H1 (cell line): ENCODE data around the gene RILPL1. TPM values are rescaled to one million over a fixed set of nuclear protein-coding genes. Genes with fewer than 3 reads are reported as not detected.

Experiments used
- CTCF ChIA-PET: fragments of 300-600 bp; sonication (Branson Sonifier 250); formaldehyde crosslinking; loops from one replicate; lab custom pipeline; 2021; ENCODE audit not compliant: partially characterized antibody; lab: Charles Lee
- POLR2A ChIA-PET: fragments of 300-600 bp; sonication (Branson Sonifier 250); formaldehyde crosslinking; loops from one replicate; lab custom pipeline; 2021; ENCODE audit warnings: inconsistent platforms; ENCODE audit not compliant: partially characterized antibody; lab: Charles Lee
- DNase-seq, 2 experiments: peaks; one replicate each; pipeline versions ENCODE4 v3.0.0 to v3.0.0-alpha.2; 2010 to 2022; ENCODE audit warnings: low spot score in 2 of 2, low read depth in 1 of 2, mixed read lengths in 1 of 2
- FAIRE-seq: peaks from 2 replicates; lab custom pipeline; 2011; peaks lifted over from hg19 to GRCh38; lab: Jason Lieb, UNC
- H2AFZ ChIP-seq: 2 replicates; pipeline ENCODE4 v1.8.1; 2012; ENCODE audit warnings: low read length, inconsistent platforms
- H2AK5ac ChIP-seq: 2 replicates; pipeline ENCODE4 v1.6.1; 2013; ENCODE audit warnings: low read depth, low read length
- H2BK120ac ChIP-seq: replicated peaks from 2 replicates; pipeline ENCODE3; 2013; ENCODE audit warnings: low read depth, low read length, inconsistent platforms
- H2BK12ac ChIP-seq: 2 replicates; pipeline ENCODE4 v1.6.1; 2013; ENCODE audit warnings: low read depth, low read length
- H2BK15ac ChIP-seq: 2 replicates; pipeline ENCODE4 v1.6.1; 2013; ENCODE audit warnings: low read length
- H2BK20ac ChIP-seq: 2 replicates; pipeline ENCODE4 v1.6.1; 2013; ENCODE audit warnings: low read length
- H2BK5ac ChIP-seq: 2 replicates; pipeline ENCODE4 v1.6.1; 2013; ENCODE audit warnings: low read depth, low read length
- H3K14ac ChIP-seq: 2 replicates; pipeline ENCODE4 v1.6.1; 2013; ENCODE audit warnings: inconsistent platforms; ENCODE audit not compliant: insufficient read length
- H3K18ac ChIP-seq: 2 replicates; pipeline ENCODE4 v1.6.1; 2013; ENCODE audit warnings: low read length; ENCODE audit errors: extremely low read depth
- H3K23ac ChIP-seq: 2 replicates; pipeline ENCODE4 v1.6.1; 2013; ENCODE audit warnings: inconsistent platforms; ENCODE audit not compliant: insufficient read length
- H3K23me2 ChIP-seq: 2 replicates; pipeline ENCODE4 v1.6.1; 2013; ENCODE audit warnings: low read depth, low read length
- H3K27ac ChIP-seq: 2 replicates; pipeline ENCODE4 v1.6.1; 2011; ENCODE audit warnings: low read depth, low read length, inconsistent platforms
- H3K27me3 ChIP-seq, 4 experiments: replicated peaks in 1 of 4; 1 replicate in 1 of 4; 2 replicates in 3 of 4; pipeline versions ENCODE4 v1.6.1 to v1.8.1; 2011 to 2013; ENCODE audit warnings: low read length in 3 of 4, mild to moderate bottlenecking in 3 of 4, inconsistent platforms in 2 of 4, mixed read lengths in 2 of 4, moderate library complexity in 1 of 4; ENCODE audit not compliant: control insufficient read depth in 3 of 4, insufficient read depth in 3 of 4; ENCODE audit errors: extremely low read depth in 1 of 4
- H3K36me3 ChIP-seq, 4 experiments: 2 replicates each; pipeline versions ENCODE4 v1.6.1 to v1.8.1; 2011 to 2013; ENCODE audit warnings: mild to moderate bottlenecking in 4 of 4, low read length in 3 of 4, moderate library complexity in 2 of 4, control low read depth in 1 of 4, inconsistent platforms in 1 of 4; ENCODE audit not compliant: insufficient read depth in 4 of 4, control insufficient read depth in 2 of 4
- H3K4ac ChIP-seq: replicated peaks from 2 replicates; pipeline ENCODE3; 2013; ENCODE audit warnings: low read length, low read depth, mixed read lengths, inconsistent platforms; ENCODE audit not compliant: insufficient read length
- H3K4me1 ChIP-seq, 4 experiments: replicated peaks in 1 of 4; 1 replicate in 1 of 4; 2 replicates in 3 of 4; pipeline versions ENCODE4 v1.6.1 to v1.8.1; 2011 to 2013; ENCODE audit warnings: low read length in 3 of 4, inconsistent platforms in 2 of 4, mixed read lengths in 1 of 4; ENCODE audit not compliant: insufficient read depth in 4 of 4, control insufficient read depth in 3 of 4
- H3K4me2 ChIP-seq, 2 experiments: 2 replicates each; pipeline versions ENCODE4 v1.6.1 to v1.8.1; 2011 to 2013; ENCODE audit warnings: low read depth in 2 of 2, low read length in 2 of 2, control low read depth in 1 of 2, inconsistent platforms in 1 of 2, mild to moderate bottlenecking in 1 of 2; ENCODE audit not compliant: insufficient read depth in 1 of 2
- H3K4me3 ChIP-seq, 4 experiments: fragments of 200-600, 300-600 bp in 1 of 4; sonication (generic), shearing (Covaris generic), sonication (Bioruptor Twin) in 1 of 4; 2 replicates each; pipeline versions ENCODE4 v1.5.1 to v1.8.1; 2011 to 2016; ENCODE audit warnings: low read length in 4 of 4, low read depth in 3 of 4, control low read depth in 2 of 4, inconsistent platforms in 2 of 4, mild to moderate bottlenecking in 2 of 4, mixed read lengths in 1 of 4, moderate library complexity in 1 of 4; ENCODE audit not compliant: insufficient read depth in 2 of 4; ENCODE audit errors: extremely low read depth in 1 of 4
- H3K56ac ChIP-seq: replicated peaks from 2 replicates; pipeline ENCODE3; 2013; ENCODE audit warnings: low read depth, mild to moderate bottlenecking, mixed read lengths, low read length, inconsistent platforms; ENCODE audit not compliant: insufficient read length
- H3K79me1 ChIP-seq: 2 replicates; pipeline ENCODE4 v1.6.1; 2013; ENCODE audit warnings: low read depth, low read length, control low read depth
- H3K79me2 ChIP-seq, 2 experiments: 2 replicates each; pipeline versions ENCODE4 v1.6.1 to v1.8.1; 2012 to 2013; ENCODE audit warnings: low read length in 2 of 2, mild to moderate bottlenecking in 2 of 2, inconsistent platforms in 1 of 2; ENCODE audit not compliant: insufficient read depth in 2 of 2, control insufficient read depth in 1 of 2
- H3K9ac ChIP-seq, 4 experiments: replicated peaks in 1 of 4; 1 replicate in 1 of 4; 2 replicates in 3 of 4; pipeline versions ENCODE4 v1.6.1 to v1.8.1; 2011 to 2013; ENCODE audit warnings: low read depth in 3 of 4, low read length in 3 of 4, control low read depth in 2 of 4, mild to moderate bottlenecking in 2 of 4, moderate library complexity in 2 of 4, inconsistent platforms in 1 of 4; ENCODE audit errors: extremely low read depth in 1 of 4
- H3K9me3 ChIP-seq, 2 experiments: 2 replicates each; pipeline versions ENCODE4 v1.6.1 to v1.8.1; 2012 to 2013; ENCODE audit warnings: mild to moderate bottlenecking in 2 of 2, moderate library complexity in 2 of 2, control low read depth in 1 of 2, inconsistent platforms in 1 of 2, low read depth in 1 of 2, low read length in 1 of 2, mixed read lengths in 1 of 2; ENCODE audit not compliant: insufficient read depth in 2 of 2
- H4K20me1 ChIP-seq, 2 experiments: replicated peaks in 1 of 2; 2 replicates each; pipeline versions ENCODE3 to v1.8.1; 2011 to 2013; ENCODE audit warnings: inconsistent platforms in 2 of 2, low read length in 2 of 2, mild to moderate bottlenecking in 1 of 2; ENCODE audit not compliant: insufficient read depth in 2 of 2, control insufficient read depth in 1 of 2
- H4K5ac ChIP-seq: 2 replicates; pipeline ENCODE4 v1.6.1; 2013; ENCODE audit warnings: low read length, low read depth, mixed read lengths, inconsistent platforms; ENCODE audit not compliant: insufficient read length
- H4K8ac ChIP-seq: 2 replicates; pipeline ENCODE4 v1.8.0; 2013; ENCODE audit warnings: mild to moderate bottlenecking, moderate library complexity, low read length, inconsistent platforms; ENCODE audit not compliant: insufficient read depth; ENCODE audit errors: extremely low read depth
- H4K91ac ChIP-seq: replicated peaks from 2 replicates; pipeline ENCODE3; 2013; ENCODE audit warnings: low read length, mixed read lengths, inconsistent platforms; ENCODE audit not compliant: insufficient read length
- CBX5 ChIP-seq: fragments of 300-800, 300-1000 bp; sonication (generic); IDR thresholded peaks from 2 replicates; pipeline ENCODE4 v1.7.1; 2016; ENCODE audit warnings: antibody characterized with exemption, low read length, low read depth
- EGR1 ChIP-seq: IDR thresholded peaks from 2 replicates; pipeline ENCODE4 v1.6.1; 2011; ENCODE audit warnings: low read depth, low read length, borderline replicate concordance
- EZH2 ChIP-seq: fragments of 200-600 bp; sonication (generic); IDR thresholded peaks from 2 replicates; pipeline ENCODE4 v1.7.1; 2012; ENCODE audit warnings: low read depth, mild to moderate bottlenecking, moderate library complexity, low read length, inconsistent platforms; ENCODE audit not compliant: severe bottlenecking
- GABPA ChIP-seq: IDR thresholded peaks from 2 replicates; pipeline ENCODE4 v1.6.1; 2011; ENCODE audit warnings: mild to moderate bottlenecking, low read length, moderate library complexity, borderline replicate concordance; ENCODE audit not compliant: insufficient read depth
- JUND ChIP-seq: IDR thresholded peaks from 2 replicates; pipeline ENCODE4 v1.6.1; 2011; ENCODE audit warnings: mild to moderate bottlenecking, improper control_type of control experiment, low read length
- KDM4A ChIP-seq: IDR thresholded peaks from one replicate; pipeline ENCODE4 v1.7.1; 2012; ENCODE audit warnings: low read depth, mild to moderate bottlenecking, moderate library complexity, low read length, inconsistent platforms; ENCODE audit not compliant: severe bottlenecking
- NRF1 ChIP-seq: IDR thresholded peaks from 2 replicates; pipeline ENCODE4 v1.6.1; 2011; ENCODE audit warnings: mild to moderate bottlenecking, low read depth, low read length, improper control_type of control experiment
- PHF8 ChIP-seq: fragments of 200-600 bp; sonication (generic); conservative IDR thresholded peaks from 2 replicates; pipeline ENCODE4 v1.7.1; 2012; ENCODE audit warnings: low read depth, mild to moderate bottlenecking, inconsistent platforms, low read length, moderate library complexity
- USF2 ChIP-seq: IDR thresholded peaks from 2 replicates; pipeline ENCODE4 v1.6.1; 2011; ENCODE audit warnings: low read length, improper control_type of control experiment
- WGBS, 2 experiments: shearing (Covaris generic) in 1 of 2; methylation state at CpG; one replicate each; pipeline versions ENCODE4 v1.1.6 to v1.1.7; 2013 to 2015; ENCODE audit warnings: low lambda C conversion rate in 2 of 2, mixed read lengths in 2 of 2, inconsistent platforms in 1 of 2, low coverage in 1 of 2, missing lambda C conversion rate in 1 of 2; ENCODE audit not compliant: insufficient replicate concordance in 2 of 2, insufficient coverage in 1 of 2, insufficient read length in 1 of 2; ENCODE audit errors: extremely low coverage in 1 of 2, missing lambda C conversion rate in 1 of 2; 5-methylcytosine and 5-hydroxymethylcytosine counted together
- polyA plus RNA-seq, 7 experiments: library from polyadenylated mRNA; depleted of rRNA in 3 of 7; stranded (reverse) in 5 of 7; unstranded in 2 of 7; fragments of >200 nt in 5 of 7; fragments of 200-250 nt in 2 of 7; gene quantifications; 1 replicate in 5 of 7; 2 replicates in 1 of 7; 4 replicates in 1 of 7; pipeline versions ENCODE4 v1.2.1 to v1.2.3, GENCODE V29; 2011 to 2013; ENCODE audit warnings: missing spikeins in 2 of 7, mixed read lengths in 2 of 7
- total RNA-seq: library from RNA; stranded (reverse); fragmentation: NEBNext Ultra II Directional; extraction: Animal tissue kit (Norgen Biotek cat#: 25700); gene quantifications from 2 replicates; pipeline ENCODE4 v1.2.1, GENCODE V29; 2021

The RILPL1 gene
- total and polyA plus RNA-seq, 2 of the 8 experiments (the other 6 are each of a cell fraction or from before 2014, with no cell fraction given), result 6.7 to 9.4 TPM

GRCh38 chr12:123532019-123532418 lies 1.5 kb downstream of the RILPL1 start:
- Histone ChIP-seq H3K4me1 (peaks cover 0 to 5% (median 0%) of the 10 kb centered on the region in 4 experiments; a peak in 2 of 7 replicates), H2BK5ac (no peak overlapping the region), H4K8ac (no peak overlapping the region), H3K9me3 (no peaks in the 10 kb centered on the region), H3K23ac (no peak overlapping the region), H2AK5ac (no peak overlapping the region), H3K4me2 (peak overlapping the region in 1 of 2 experiments; percentile 97; a peak in 1 of 4 replicates), H3K36me3 (no peaks in the 10 kb centered on the region), H3K27ac (no peak overlapping the region), H3K79me2 (no peaks in the 10 kb centered on the region), H3K56ac (no peak overlapping the region), H2BK120ac (no peak overlapping the region), H4K20me1 (peaks cover 0 to 4% of the 10 kb centered on the region in 2 experiments), H2BK12ac (no peak overlapping the region), H2AFZ (no peak overlapping the region), H2BK15ac (no peak overlapping the region), H3K18ac (no peak overlapping the region), H2BK20ac (no peak overlapping the region), H3K14ac (no peak overlapping the region), H4K91ac (no peak overlapping the region), H3K9ac (no peak overlapping the region), H3K79me1 (no peaks in the 10 kb centered on the region), H3K4ac (no peak overlapping the region), H3K23me2 (peaks cover 11% of the 10 kb centered on the region; the same call in 1 of the 2 replicates), H4K5ac (no peak overlapping the region), H3K4me3 (no peak overlapping the region), H3K27me3 (peaks cover 0 to 4% (median 0%) of the 10 kb centered on the region in 4 experiments; a peak in 3 of 7 replicates)
- POLR2A ChIA-PET, result interaction anchor here (0.6 to 1.8 kb wide), 7 partner anchors 10 to 95 kb away, joined by 3 to 8 read pairs (median 4); no protein-coding TSS in a partner anchor
- FAIRE-seq (no peak), DNase-seq (no peak)
- TF ChIP-seq EZH2 (no peak), PHF8 (no peak), GABPA (no peak), KDM4A (no peak), EGR1 (no peak), JUND (no peak), CBX5 (no peak), NRF1 (no peak), USF2 (no peak)
- CTCF ChIA-PET, result interaction anchor here (0.6 to 1.9 kb wide), 7 partner anchors 10 to 70 kb away, joined by 3 to 5 read pairs (median 3); partner anchors contain the start of gene DDX55
- WGBS, 2 experiments, result 89% methylated on average over 1 of the region's 1 CpG; no CpG with 5 or more reads in 1 of the 2 experiments
